SK-N-MC (cell line): ENCODE results near the gene RCBTB2.

Experiments
- DNase-seq: peaks from one replicate; pipeline ENCODE4 v3.0.0-alpha.2; 2011; ENCODE audit warnings: low read depth, low spot score
- H3K27ac ChIP-seq: fragments of 200-600 bp; sonication (generic); 2 replicates; pipeline ENCODE4 v1.5.1; 2016; ENCODE audit warnings: mixed run types
- H3K36me3 ChIP-seq: fragments of 200-600 bp; sonication (generic); 2 replicates; pipeline ENCODE4 v1.6.1; 2017; ENCODE audit warnings: antibody characterized with exemption, low read length, mixed read lengths; ENCODE audit not compliant: insufficient read depth
- H3K4me3 ChIP-seq: fragments of 200-600 bp; sonication (generic); 2 replicates; pipeline ENCODE4 v1.5.1; 2016
- H3K9ac ChIP-seq: fragments of 200-600 bp; sonication (generic); 2 replicates; pipeline ENCODE4 v1.8.0; 2017; ENCODE audit warnings: mixed run types, mixed read lengths; ENCODE audit not compliant: insufficient read length
- H3K9me3 ChIP-seq: fragments of 200-600 bp; sonication (generic); 2 replicates; pipeline ENCODE4 v1.6.1; 2017; ENCODE audit warnings: low read depth, mild to moderate bottlenecking, antibody characterized with exemption, low read length, moderate library complexity, mixed read lengths
- EZH2 ChIP-seq: fragments of 200-600 bp; sonication (generic); IDR thresholded peaks from one replicate; pipeline ENCODE4 v1.6.1; 2017; ENCODE audit warnings: antibody characterized with exemption
- FOXP2 ChIP-seq: optimal IDR thresholded peaks from 2 replicates; pipeline ENCODE3; 2011; ENCODE audit warnings: mild to moderate bottlenecking, moderate library complexity; ENCODE audit not compliant: insufficient read depth; ENCODE audit errors: extremely low read length, control extremely low read depth
- POLR2AphosphoS5 ChIP-seq: IDR thresholded peaks from 2 replicates; pipeline ENCODE4 v1.6.1; 2012; ENCODE audit warnings: mild to moderate bottlenecking, low read depth, low read length, borderline replicate concordance

RCBTB2 gene

GRCh38 chr13:48505597-48506091 lies 27.2 kb downstream of the RCBTB2 start:
- Histone ChIP-seq H3K36me3 (no peaks in the 10 kb centered on the region), H3K9ac (no peak overlapping the region), H3K9me3 (no peaks in the 10 kb centered on the region), H3K27ac (no peak overlapping the region), H3K4me3 (no peak overlapping the region)
- no peak for DNase-seq
- TF ChIP-seq FOXP2 (no peak), POLR2AphosphoS5 (no peak), EZH2 (no peak)

- Histone ChIP-seq H3K9me3 (no peaks in the 10 kb centered on the region), H3K9ac (no peak overlapping the region), H3K4me3 (no peak overlapping the region), H3K27ac (no peak overlapping the region), H3K36me3 (no peaks in the 10 kb centered on the region)
- no peak for DNase-seq
- no peak for TF ChIP-seq POLR2AphosphoS5
- TF ChIP-seq FOXP2 = no peak
- no peak for TF ChIP-seq EZH2
These were observed 27.9 kb downstream of the RCBTB2 start for GRCh38 chr13:48505012-48505411.

- no peak overlapping the region for H3K27ac ChIP-seq
- TF ChIP-seq FOXP2 (no peak), POLR2AphosphoS5 (no peak), EZH2 (no peak)
- no peaks in the 10 kb centered on the region for H3K36me3 ChIP-seq
- H3K9me3 ChIP-seq = no peaks in the 10 kb centered on the region
- no peak overlapping the region for H3K9ac ChIP-seq
- no peak overlapping the region for H3K4me3 ChIP-seq
- no peak for DNase-seq
These were observed 28.3 kb downstream of the RCBTB2 start for GRCh38 chr13:48504606-48505005.

- H3K9ac ChIP-seq = no peak overlapping the region
- H3K9me3 ChIP-seq = no peaks in the 10 kb centered on the region
- no peaks in the 10 kb centered on the region for H3K36me3 ChIP-seq
- DNase-seq = no peak
- TF ChIP-seq FOXP2 (no peak), POLR2AphosphoS5 (no peak), EZH2 (no peak)
- H3K4me3 ChIP-seq = no peak overlapping the region
- no peak overlapping the region for H3K27ac ChIP-seq
These were observed 30.1 kb downstream of the RCBTB2 start for GRCh38 chr13:48502601-48503319.

GRCh38 chr13:48501705-48502104 lies 31.2 kb downstream of the RCBTB2 start:
- Histone ChIP-seq H3K27ac (no peak overlapping the region), H3K9me3 (no peaks in the 10 kb centered on the region)
- DNase-seq = no peak

GRCh38 chr13:48500652-48501197 lies 32.2 kb downstream of the RCBTB2 start:
- Histone ChIP-seq H3K27ac (no peak overlapping the region), H3K9ac (no peak overlapping the region), H3K9me3 (no peaks in the 10 kb centered on the region), H3K4me3 (no peak overlapping the region), H3K36me3 (no peaks in the 10 kb centered on the region)
- peak; percentile 32 for DNase-seq
- TF ChIP-seq POLR2AphosphoS5 (no peak), FOXP2 (no peak), EZH2 (no peak)

More at GRCh38 chr13:48501705-48502104, 31.2 kb downstream of the RCBTB2 start:
- Histone ChIP-seq H3K36me3 (no peaks in the 10 kb centered on the region), H3K9ac (no peak overlapping the region), H3K4me3 (no peak overlapping the region)
- TF ChIP-seq FOXP2 (no peak), EZH2 (no peak), POLR2AphosphoS5 (no peak)

- Histone ChIP-seq H3K9ac (no peak overlapping the region), H3K27ac (no peak overlapping the region), H3K36me3 (no peaks in the 10 kb centered on the region), H3K4me3 (no peak overlapping the region), H3K9me3 (no peaks in the 10 kb centered on the region)
- TF ChIP-seq EZH2 = no peak
- TF ChIP-seq FOXP2 = no peak
- no peak for DNase-seq
These were observed 35.2 kb downstream of the RCBTB2 start for GRCh38 chr13:48497669-48498068.

GRCh38 chr13:48496271-48497161 lies 36.4 kb downstream of the RCBTB2 start:
- Histone ChIP-seq H3K9me3 (no peaks in the 10 kb centered on the region), H3K4me3 (no peak overlapping the region), H3K36me3 (no peaks in the 10 kb centered on the region), H3K27ac (no peak overlapping the region), H3K9ac (no peak overlapping the region)
- TF ChIP-seq EZH2 (no peak), POLR2AphosphoS5 (no peak), FOXP2 (no peak)
- no peak for DNase-seq
